Measurements from ENCODE around the gene SLC6A3.
"Not testable (repeated sequence)": the region's sequence is repeated elsewhere in the genome, so short reads cannot be mapped to it uniquely, and the experiment has no call there.

The SLC6A3 gene

GRCh38 chr5:1440098-1440493 lies 5.1 kb downstream of the SLC6A3 start:
- no peak for DNase-seq (ENCODE audit: low spot score)

GRCh38 chr5:1439388-1440097 lies 5.7 kb downstream of the SLC6A3 start:
- no peak for DNase-seq (ENCODE audit: low spot score)

GRCh38 chr5:1438871-1439270 lies 6.4 kb downstream of the SLC6A3 start:
- DNase-seq (ENCODE audit: low spot score), result no peak

- no peak for DNase-seq (ENCODE audit: low spot score)
Observed at GRCh38 chr5:1437876-1438559, 7.2 kb downstream of the SLC6A3 start.

- peak; percentile 87 for DNase-seq (ENCODE audit: low spot score)
Observed at GRCh38 chr5:1437226-1437829, 7.9 kb downstream of the SLC6A3 start.

GRCh38 chr5:1436681-1437080 lies 8.6 kb downstream of the SLC6A3 start:
- no peak for DNase-seq (ENCODE audit: low spot score)

- DNase-seq (ENCODE audit: low spot score), result no peak
Observed at GRCh38 chr5:1436036-1436435, 9.2 kb downstream of the SLC6A3 start.

GRCh38 chr5:1435369-1435768 lies 9.9 kb downstream of the SLC6A3 start:
- no peak for DNase-seq (ENCODE audit: low spot score)

- DNase-seq (ENCODE audit: low spot score), result no peak
Observed at GRCh38 chr5:1432296-1432695, 12.9 kb downstream of the SLC6A3 start.

- DNase-seq (ENCODE audit: low spot score), result no peak
Observed at GRCh38 chr5:1431896-1432295, 13.3 kb downstream of the SLC6A3 start.

GRCh38 chr5:1431021-1431811 lies 14.0 kb downstream of the SLC6A3 start:
- DNase-seq (ENCODE audit: low spot score), result no peak

- no peak for DNase-seq (ENCODE audit: low spot score)
Observed at GRCh38 chr5:1430121-1430795, 15.0 kb downstream of the SLC6A3 start.

GRCh38 chr5:1429496-1429895 lies 15.7 kb downstream of the SLC6A3 start:
- no peak for DNase-seq (ENCODE audit: low spot score)

- no peak for DNase-seq (ENCODE audit: low spot score)
Observed at GRCh38 chr5:1429066-1429465, 16.2 kb downstream of the SLC6A3 start.

GRCh38 chr5:1428107-1428506 lies 17.1 kb downstream of the SLC6A3 start:
- no peak for DNase-seq (ENCODE audit: low spot score)

GRCh38 chr5:1424716-1425115 lies 20.5 kb downstream of the SLC6A3 start:
- DNase-seq (ENCODE audit: low spot score), result no peak

GRCh38 chr5:1423901-1424603 lies 21.2 kb downstream of the SLC6A3 start:
- DNase-seq (ENCODE audit: low spot score), result no peak

- not testable (repeated sequence) for DNase-seq (ENCODE audit: low spot score)
Observed at GRCh38 chr5:1422522-1422921, 22.7 kb downstream of the SLC6A3 start.

GRCh38 chr5:1421521-1422341 lies 23.5 kb downstream of the SLC6A3 start:
- no peak for DNase-seq (ENCODE audit: low spot score)
